T47D (cell line): ENCODE data around the gene IL1RAPL2.
"Not testable (repeated sequence)": the region's sequence is repeated elsewhere in the genome, so short reads cannot be mapped to it uniquely, and the experiment has no call there.

ENCODE experiments used
- DNase-seq, 2 experiments: peaks; one replicate each; pipeline versions ENCODE4 v3.0.0 to v3.0.0-alpha.2; 2011 to 2012; ENCODE audit warnings: low read depth in 1 of 2, low spot score in 1 of 2
- JUND ChIP-seq: IDR thresholded peaks from 2 replicates; pipeline ENCODE4 v1.6.1; 2012; ENCODE audit warnings: low read depth
- in situ Hi-C: cut with HindIII; loops from 2 replicates; pipeline ENCODE4 v1.10.0; 2016; ENCODE audit warnings: low sequenced_read_pairs, low pct_unique_long_range_greater_than_20kb

Gene IL1RAPL2

GRCh38 chrX:105781804-105782203 is 1215.8 kb downstream of the IL1RAPL2 start:
- no peak for DNase-seq
- TF ChIP-seq JUND, result no peak
- in situ Hi-C loops, result no loop called here

- DNase-seq, in situ Hi-C loops: not testable (repeated sequence)
These were observed 1230.9 kb downstream of the IL1RAPL2 start for GRCh38 chrX:105796877-105797276.

- DNase-seq, result no peak
- in situ Hi-C loops, result no loop called here
- no peak for TF ChIP-seq JUND
These were observed 1237.9 kb downstream of the IL1RAPL2 start for GRCh38 chrX:105803891-105804290.

GRCh38 chrX:105805655-105806054 is 1239.7 kb downstream of the IL1RAPL2 start:
- DNase-seq, in situ Hi-C loops: not testable (repeated sequence)

- no peak for TF ChIP-seq JUND
- DNase-seq, result no peak
- in situ Hi-C loops, result no loop called here
These were observed 1250.5 kb downstream of the IL1RAPL2 start for GRCh38 chrX:105816517-105816916.
